ENCODE results near the gene POU2F2. TPM values are rescaled to one million over a fixed set of nuclear protein-coding genes. Genes with fewer than 3 reads are reported as not detected.

POU2F2 gene
- total RNA-seq, 6 experiments from 2014 or later, result 0.18 to 3.0 (median 1.00) TPM

DNA sequence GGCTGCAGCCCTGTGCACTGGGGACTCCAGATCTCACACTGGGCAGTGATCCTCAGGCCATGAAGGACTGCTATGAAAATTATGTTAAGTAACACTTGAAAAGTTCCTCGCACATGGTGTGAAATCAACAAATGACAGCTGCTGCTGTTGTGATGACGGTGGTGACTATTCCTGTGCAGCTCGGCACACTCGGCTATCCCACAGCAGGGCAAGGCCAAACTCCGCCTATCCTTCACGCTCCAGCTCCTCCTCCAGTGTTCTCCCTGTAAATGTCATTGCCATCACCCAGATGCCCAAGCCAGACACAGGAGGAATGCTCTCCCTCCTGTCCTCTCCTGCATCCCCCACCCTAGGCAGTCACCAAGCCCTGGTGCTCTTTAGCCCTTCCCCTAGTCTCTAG, 93.6 kb downstream of the POU2F2 start:
- DNase-seq, result no peak
- H3K4me3 ChIP-seq, result no peak overlapping the region
- H3K27me3 ChIP-seq, result no peaks in the 10 kb centered on the region
- no peaks in the 10 kb centered on the region for H3K4me1 ChIP-seq
- ATAC-seq, result no peak
- no peaks in the 10 kb centered on the region for H3K36me3 ChIP-seq
- 90% methylated on average over 2 of the region's 6 CpGs for WGBS (ENCODE audit: insufficient coverage, low coverage, low lambda C conversion rate, missing lambda C conversion rate)
- intact Hi-C loops (cut with DNase I), result no loop called here
- no peak overlapping the region for H3K27ac ChIP-seq
- H3K9me3 ChIP-seq, result no peaks in the 10 kb centered on the region
- TF ChIP-seq, protein P1, sequence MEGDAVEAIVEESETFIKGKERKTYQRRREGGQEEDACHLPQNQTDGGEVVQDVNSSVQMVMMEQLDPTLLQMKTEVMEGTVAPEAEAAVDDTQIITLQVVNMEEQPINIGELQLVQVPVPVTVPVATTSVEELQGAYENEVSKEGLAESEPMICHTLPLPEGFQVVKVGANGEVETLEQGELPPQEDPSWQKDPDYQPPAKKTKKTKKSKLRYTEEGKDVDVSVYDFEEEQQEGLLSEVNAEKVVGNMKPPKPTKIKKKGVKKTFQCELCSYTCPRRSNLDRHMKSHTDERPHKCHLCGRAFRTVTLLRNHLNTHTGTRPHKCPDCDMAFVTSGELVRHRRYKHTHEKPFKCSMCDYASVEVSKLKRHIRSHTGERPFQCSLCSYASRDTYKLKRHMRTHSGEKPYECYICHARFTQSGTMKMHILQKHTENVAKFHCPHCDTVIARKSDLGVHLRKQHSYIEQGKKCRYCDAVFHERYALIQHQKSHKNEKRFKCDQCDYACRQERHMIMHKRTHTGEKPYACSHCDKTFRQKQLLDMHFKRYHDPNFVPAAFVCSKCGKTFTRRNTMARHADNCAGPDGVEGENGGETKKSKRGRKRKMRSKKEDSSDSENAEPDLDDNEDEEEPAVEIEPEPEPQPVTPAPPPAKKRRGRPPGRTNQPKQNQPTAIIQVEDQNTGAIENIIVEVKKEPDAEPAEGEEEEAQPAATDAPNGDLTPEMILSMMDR (IDR thresholded peaks at IDR 0.05), result no peak
- TF ChIP-seq POLR2A (IDR thresholded peaks at IDR 0.05), result no peak

DNA sequence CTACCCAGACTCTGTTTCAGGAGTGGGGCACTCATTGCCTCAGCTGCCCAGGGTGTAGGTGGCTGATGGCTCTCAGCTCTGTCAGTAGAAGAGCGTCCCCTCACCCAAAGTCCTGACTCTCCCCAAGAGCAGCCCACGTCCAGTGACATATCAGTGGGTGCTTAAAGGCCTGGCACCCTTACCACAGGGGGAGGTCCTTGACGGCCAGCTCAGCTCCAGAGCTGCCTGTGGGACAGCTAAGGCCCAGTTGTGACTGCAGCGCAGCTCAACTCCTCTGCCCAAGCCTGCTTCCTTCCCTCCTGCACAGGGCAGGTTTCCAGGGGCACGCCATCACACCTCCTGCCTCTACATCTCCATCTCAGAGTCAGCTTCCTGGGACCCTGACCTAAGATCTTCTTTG, 94.6 kb downstream of the POU2F2 start:
- Histone ChIP-seq H3K27ac (no peak overlapping the region), H3K4me1 (no peaks in the 10 kb centered on the region), H3K36me3 (no peaks in the 10 kb centered on the region), H3K4me3 (no peak overlapping the region), H3K27me3 (no peaks in the 10 kb centered on the region), H3K9me3 (no peaks in the 10 kb centered on the region)
- ATAC-seq (no peak), DNase-seq (no peak)
- intact Hi-C loops (cut with DNase I), result no loop called here
- TF ChIP-seq POLR2A (IDR thresholded peaks at IDR 0.05), result no peak
- TF ChIP-seq, protein P1 (IDR thresholded peaks at IDR 0.05), result no peak
- WGBS (ENCODE audit: insufficient coverage, low coverage, low lambda C conversion rate, missing lambda C conversion rate), result 20% methylated on average over 1 of the region's 5 CpGs

Small RNAs within 50 kb of the gene (microRNA-seq; reads per million reads assigned to microRNA genes)
- gene MIR4323, result 0 reads per million in 2 donors

Small RNAs within 50 kb of the gene (small RNA-seq; reads per million reads assigned to genes)
- gene MIR4323, result 0 reads per million in 2 experiments

Other genes starting within 250 kb of the POU2F2 start
- 10 to 100 TPM; 25.3 to 39.7 (median 30.2) TPM for gene ARHGEF1, start 249.3 kb downstream of the POU2F2 start, total RNA-seq
- gene ERFL, start 204.0 kb downstream of the POU2F2 start, total RNA-seq, result not detected
- gene RABAC1, start 173.1 kb downstream of the POU2F2 start, total RNA-seq, result 100 to 1,000 TPM in 2 of 6 experiments, 10 to 100 TPM in 4; 53.6 to 124 (median 75.8) TPM
- under 1 TPM in 2 of 6 experiments, not detected in 4; 0.07 TPM for gene ATP1A3, start 138.2 kb downstream of the POU2F2 start, total RNA-seq
- gene GRIK5, start 62.2 kb downstream of the POU2F2 start, total RNA-seq, result under 1 TPM in 4 of 6 experiments, not detected in 2; 0.15 to 0.42 (median 0.17) TPM
- 1 to 10 TPM; 4.3 to 5.8 (median 4.7) TPM for gene ZNF574, start 56.3 kb downstream of the POU2F2 start, total RNA-seq
- gene DEDD2, start 85.2 kb upstream of the POU2F2 start, total RNA-seq, result 10 to 100 TPM in 5 of 6 experiments, 1 to 10 TPM in 1; 8.1 to 18.0 (median 15.0) TPM
- gene ZNF526, start 87.9 kb upstream of the POU2F2 start, total RNA-seq, result 1 to 10 TPM; 1.9 to 3.9 (median 3.4) TPM
- gene GSK3A, start 110.2 kb upstream of the POU2F2 start, total RNA-seq, result 10 to 100 TPM; 12.3 to 14.8 (median 13.5) TPM
- gene ERF, start 122.7 kb upstream of the POU2F2 start, total RNA-seq, result 10 to 100 TPM; 15.4 to 35.7 (median 30.5) TPM
- 10 to 100 TPM; 19.9 to 53.6 (median 35.2) TPM for gene CIC, start 136.8 kb upstream of the POU2F2 start, total RNA-seq
- gene PRR19, start 169.7 kb upstream of the POU2F2 start, total RNA-seq, result under 1 TPM; 0.18 to 0.74 (median 0.21) TPM
- 10 to 100 TPM in 1 of 6 experiments, 1 to 10 TPM in 5; 1.6 to 10.6 (median 5.0) TPM for gene PAFAH1B3, start 170.2 kb upstream of the POU2F2 start, total RNA-seq
- under 1 TPM in 3 of 6 experiments, not detected in 3; 0.10 to 0.16 (median 0.12) TPM for gene TMEM145, start 180.9 kb upstream of the POU2F2 start, total RNA-seq
- gene MEGF8, start 193.2 kb upstream of the POU2F2 start, total RNA-seq, result 10 to 100 TPM in 1 of 6 experiments, 1 to 10 TPM in 5; 5.5 to 11.0 (median 8.7) TPM